Endothelial cell (in vitro differentiated cells): ENCODE measurements around the gene CXCL6. TPM values are rescaled to one million over a fixed set of nuclear protein-coding genes. Genes with fewer than 3 reads are reported as not detected.

Source experiments
- DNase-seq: peaks from one replicate; pipeline ENCODE4 v3.0.0; 2021; ENCODE audit warnings: low spot score
- H3K27ac Mint-ChIP-seq: one replicate; pipeline ENCODE4 v1.8.0; 2021; ENCODE audit warnings: mixed read lengths, inconsistent platforms; ENCODE audit not compliant: unreplicated experiment
- H3K27me3 Mint-ChIP-seq: one replicate; pipeline ENCODE4 v1.8.0; 2021; ENCODE audit warnings: mild to moderate bottlenecking, moderate library complexity, mixed read lengths, inconsistent platforms; ENCODE audit not compliant: unreplicated experiment
- H3K36me3 Mint-ChIP-seq: one replicate; pipeline ENCODE4 v1.8.0; 2021; ENCODE audit warnings: mild to moderate bottlenecking, low read depth, mixed read lengths, inconsistent platforms; ENCODE audit not compliant: unreplicated experiment
- H3K4me1 Mint-ChIP-seq: one replicate; pipeline ENCODE4 v1.8.0; 2021; ENCODE audit warnings: mild to moderate bottlenecking, mixed read lengths, inconsistent platforms; ENCODE audit not compliant: unreplicated experiment
- H3K4me3 Mint-ChIP-seq: one replicate; pipeline ENCODE4 v1.8.0; 2021; ENCODE audit warnings: mild to moderate bottlenecking, mixed read lengths, inconsistent platforms; ENCODE audit not compliant: unreplicated experiment
- H3K9me3 Mint-ChIP-seq: one replicate; pipeline ENCODE4 v1.8.0; 2021; ENCODE audit warnings: mixed read lengths, inconsistent platforms; ENCODE audit not compliant: unreplicated experiment
- total RNA-seq: library from RNA; stranded (reverse); fragmentation: NEBNext Ultra II Directional; extraction: Animal tissue kit (Norgen Biotek cat#: 25700); gene quantifications from one replicate; pipeline ENCODE4 v1.2.1, GENCODE V29; 2021; ENCODE audit not compliant: unreplicated experiment
- TF ChIP-seq, protein P1 (sequence below): fragments of 200-600 bp; sonication (generic); IDR thresholded peaks from one replicate; pipeline ENCODE4 v1.5.0; 2021; ENCODE audit warnings: antibody characterized with exemption; ENCODE audit not compliant: unreplicated experiment

The CXCL6 gene
- total RNA-seq, 1 donor from 2014 or later, result 0.15 TPM

DNA sequence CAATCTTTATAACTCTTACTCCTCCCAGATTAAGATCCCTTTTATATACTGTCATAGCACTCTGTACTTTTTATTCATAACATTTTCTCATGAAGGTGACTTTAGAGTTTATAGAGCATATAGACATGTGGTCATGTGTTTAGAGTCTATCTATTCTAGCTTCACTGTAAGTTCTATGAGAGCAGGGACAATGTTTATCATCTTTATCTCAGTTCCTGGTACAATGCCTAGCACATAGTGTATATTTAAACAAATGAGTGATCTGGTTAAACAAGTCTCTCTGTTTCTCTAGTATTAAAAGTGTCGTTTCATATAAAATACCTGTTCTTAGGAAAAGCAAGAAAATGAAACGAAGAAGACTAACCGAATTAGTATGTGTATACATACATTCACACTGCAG is 3.2 kb downstream of the CXCL6 start:
- no peak overlapping the region for H3K4me3 Mint-ChIP-seq
- H3K36me3 Mint-ChIP-seq, result no peaks in the 10 kb centered on the region
- no peaks in the 10 kb centered on the region for H3K9me3 Mint-ChIP-seq
- no peak overlapping the region for H3K27ac Mint-ChIP-seq
- H3K27me3 Mint-ChIP-seq, result no peaks in the 10 kb centered on the region
- TF ChIP-seq, protein P1, sequence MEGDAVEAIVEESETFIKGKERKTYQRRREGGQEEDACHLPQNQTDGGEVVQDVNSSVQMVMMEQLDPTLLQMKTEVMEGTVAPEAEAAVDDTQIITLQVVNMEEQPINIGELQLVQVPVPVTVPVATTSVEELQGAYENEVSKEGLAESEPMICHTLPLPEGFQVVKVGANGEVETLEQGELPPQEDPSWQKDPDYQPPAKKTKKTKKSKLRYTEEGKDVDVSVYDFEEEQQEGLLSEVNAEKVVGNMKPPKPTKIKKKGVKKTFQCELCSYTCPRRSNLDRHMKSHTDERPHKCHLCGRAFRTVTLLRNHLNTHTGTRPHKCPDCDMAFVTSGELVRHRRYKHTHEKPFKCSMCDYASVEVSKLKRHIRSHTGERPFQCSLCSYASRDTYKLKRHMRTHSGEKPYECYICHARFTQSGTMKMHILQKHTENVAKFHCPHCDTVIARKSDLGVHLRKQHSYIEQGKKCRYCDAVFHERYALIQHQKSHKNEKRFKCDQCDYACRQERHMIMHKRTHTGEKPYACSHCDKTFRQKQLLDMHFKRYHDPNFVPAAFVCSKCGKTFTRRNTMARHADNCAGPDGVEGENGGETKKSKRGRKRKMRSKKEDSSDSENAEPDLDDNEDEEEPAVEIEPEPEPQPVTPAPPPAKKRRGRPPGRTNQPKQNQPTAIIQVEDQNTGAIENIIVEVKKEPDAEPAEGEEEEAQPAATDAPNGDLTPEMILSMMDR, result no peak
- H3K4me1 Mint-ChIP-seq, result peaks cover 3% of the 10 kb centered on the region
- no peak for DNase-seq

DNA sequence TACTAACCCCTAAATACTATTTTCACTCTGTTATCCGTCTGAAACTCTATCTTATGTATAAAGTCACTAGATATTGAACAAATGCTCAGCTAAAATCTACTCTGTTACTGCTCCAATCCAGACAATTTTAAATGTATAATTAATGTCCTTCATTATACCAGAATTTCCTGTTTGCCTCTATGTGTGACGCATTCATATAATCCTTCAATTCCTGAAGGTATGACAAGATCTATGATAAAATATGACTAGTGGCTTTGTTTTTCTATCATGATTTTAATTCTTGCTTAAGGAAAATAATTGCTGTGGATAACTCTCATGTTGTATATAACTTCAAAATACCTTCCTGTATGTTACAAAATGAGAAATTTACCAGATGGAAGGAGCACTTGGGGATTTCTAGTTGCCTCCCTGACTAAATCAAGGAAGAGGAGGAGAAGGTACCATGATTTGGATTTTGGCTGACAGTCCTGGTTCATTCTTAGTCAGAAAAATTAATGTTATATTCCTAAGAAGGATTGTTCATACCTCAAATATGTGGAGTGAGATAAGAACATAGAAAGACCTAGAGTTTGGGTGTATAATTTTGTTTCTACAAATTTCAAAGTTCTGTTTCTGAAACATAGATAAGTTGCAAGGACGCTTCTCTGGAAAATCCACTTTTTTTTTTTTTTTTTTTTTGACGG is 4.9 kb downstream of the CXCL6 start:
- Mint-ChIP-seq H3K4me3 (no peak overlapping the region), H3K9me3 (no peaks in the 10 kb centered on the region), H3K27me3 (no peaks in the 10 kb centered on the region), H3K4me1 (peaks cover 3% of the 10 kb centered on the region), H3K27ac (no peak overlapping the region), H3K36me3 (no peaks in the 10 kb centered on the region)
- TF ChIP-seq, protein P1, result no peak
- DNase-seq, result no peak

DNA sequence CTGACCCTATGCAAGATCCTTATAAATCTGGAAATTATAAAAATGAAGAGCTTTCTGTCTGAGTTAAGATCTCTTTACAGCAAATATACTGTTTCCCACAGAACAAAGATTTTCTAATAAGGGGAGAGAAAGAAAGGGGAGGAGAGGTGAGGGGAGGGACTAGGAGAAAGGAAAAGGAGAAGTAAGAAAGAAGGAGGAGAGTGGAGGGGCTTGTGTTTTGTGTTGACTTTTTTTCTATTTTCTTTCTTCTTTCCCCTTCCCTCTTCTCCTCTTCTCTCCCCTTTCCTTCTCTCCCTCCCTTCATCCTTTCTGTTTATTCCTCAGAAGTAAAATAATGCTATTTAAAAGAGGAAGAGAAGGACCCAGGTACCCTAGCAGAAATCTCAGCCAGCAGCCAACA is 6.2 kb downstream of the CXCL6 start:
- H3K4me1 Mint-ChIP-seq, result no peaks in the 10 kb centered on the region
- H3K4me3 Mint-ChIP-seq, result no peak overlapping the region
- H3K27me3 Mint-ChIP-seq, result no peaks in the 10 kb centered on the region
- no peak overlapping the region for H3K27ac Mint-ChIP-seq
- no peak for DNase-seq
- no peaks in the 10 kb centered on the region for H3K36me3 Mint-ChIP-seq
- TF ChIP-seq, protein P1, result no peak
- H3K9me3 Mint-ChIP-seq, result no peaks in the 10 kb centered on the region

DNA sequence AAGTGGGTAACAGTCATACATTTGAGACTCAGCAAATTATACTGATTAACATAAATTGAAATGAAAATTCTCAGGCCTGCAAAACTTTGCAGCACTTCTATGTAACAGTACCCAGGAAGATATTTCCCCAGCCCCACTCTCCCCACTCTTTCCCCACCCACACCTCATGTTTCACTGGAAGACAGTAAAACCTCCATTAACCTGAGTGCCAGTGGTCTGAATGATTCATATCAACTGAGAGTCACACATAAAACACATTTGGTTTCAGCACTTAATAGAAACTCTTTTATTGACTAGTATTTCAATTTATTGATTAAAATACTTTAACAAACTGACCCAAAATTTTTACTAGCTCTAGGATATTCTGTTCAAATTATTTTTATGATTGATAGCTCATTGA is 6.9 kb downstream of the CXCL6 start:
- Mint-ChIP-seq H3K36me3 (no peaks in the 10 kb centered on the region), H3K27ac (no peak overlapping the region), H3K27me3 (no peaks in the 10 kb centered on the region), H3K4me3 (no peak overlapping the region), H3K9me3 (no peaks in the 10 kb centered on the region), H3K4me1 (no peaks in the 10 kb centered on the region)
- DNase-seq, result no peak
- TF ChIP-seq, protein P1, result no peak

DNA sequence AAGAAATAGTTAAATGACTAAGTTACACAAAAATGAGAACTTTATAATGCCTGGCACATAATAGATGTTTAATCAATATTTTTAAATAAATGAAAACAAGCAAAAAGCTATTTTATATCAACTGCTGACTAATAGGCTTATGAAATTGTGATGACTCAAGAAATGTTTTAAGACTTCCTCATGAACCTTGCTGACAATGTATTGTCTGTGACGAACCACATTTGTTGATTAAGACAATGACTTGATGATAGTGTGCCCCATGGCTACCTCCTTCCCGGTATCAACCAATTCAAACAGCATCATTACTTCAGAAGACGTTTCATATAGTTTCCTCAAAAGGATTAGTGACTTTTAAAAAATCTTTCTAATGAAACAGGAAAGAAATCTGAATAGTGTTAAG is 7.9 kb downstream of the CXCL6 start:
- no peaks in the 10 kb centered on the region for H3K4me1 Mint-ChIP-seq

More for the DNA sequence above, 7.9 kb downstream of the CXCL6 start:
- Mint-ChIP-seq H3K27me3 (no peaks in the 10 kb centered on the region), H3K27ac (no peak overlapping the region), H3K36me3 (no peaks in the 10 kb centered on the region), H3K4me3 (no peak overlapping the region), H3K9me3 (no peaks in the 10 kb centered on the region)
- TF ChIP-seq, protein P1, result no peak
- DNase-seq, result no peak
